Lower leg skin (tissue), 4 donors: ENCODE results near the gene TM2D1. TPM values are rescaled to one million over a fixed set of nuclear protein-coding genes. Genes with fewer than 3 reads are reported as not detected.
A peak's percentile ranks its signal among the peaks of the same experiment; 100 is the strongest.

Source experiments
- DNase-seq, 2 donors: peaks; one replicate each; pipeline ENCODE4 v3.0.0-alpha.2; 2019; ENCODE audit warnings: low spot score in 2 of 2
- H3K4me3 ChIP-seq: fragments of 200-600 bp; sonication (generic); 2 replicates; pipeline ENCODE4 v1.5.1; 2017; ENCODE audit warnings: mild to moderate bottlenecking, low read depth; ENCODE audit not compliant: poor library complexity, severe bottlenecking
- CTCF ChIP-seq, 3 donors: fragments of 450-650 bp; IDR thresholded peaks; one replicate each; pipeline ENCODE4 v1.5.1; 2016; ENCODE audit warnings: antibody characterized with exemption in 3 of 3, mild to moderate bottlenecking in 3 of 3, moderate library complexity in 2 of 3
- POLR2A ChIP-seq, 2 donors: fragments of 450-650 bp; IDR thresholded peaks; one replicate each; pipeline ENCODE4 v1.6.1; 2016 to 2017; ENCODE audit warnings: antibody characterized with exemption in 2 of 2, mild to moderate bottlenecking in 1 of 2, moderate library complexity in 1 of 2
- WGBS, 2 donors: methylation state at CpG; one replicate each; pipeline ENCODE4 v1.1.5; 2018; 5-methylcytosine and 5-hydroxymethylcytosine counted together
- intact Hi-C: fragments of 100-400 bp; cut with DNase I; formaldehyde crosslinking; loops from one replicate; pipeline ENCODE4 v1.15.0; 2023; ENCODE audit warnings: low total_unique reads
- total RNA-seq, 4 donors: library from RNA; depleted of rRNA; stranded (reverse); fragments of >200 nt; gene quantifications; one replicate each; pipeline ENCODE4 v1.1.0, GENCODE V29; 2016

The TM2D1 gene
- total RNA-seq, 4 donors from 2014 or later = 44.7 to 55.5 (median 50.0) TPM

- no peak overlapping the region for H3K4me3 ChIP-seq
- 92 to 93% methylated on average over 1 of the region's 1 CpG for WGBS, 2 donors
- TF ChIP-seq CTCF (IDR thresholded peaks at IDR 0.05) = no peak
- no peak for TF ChIP-seq POLR2A (IDR thresholded peaks at IDR 0.05)
- DNase-seq = no peak
- intact Hi-C loops = no loop called here
Measured at GRCh38 chr1:61753998-61754508, 29.1 kb upstream of the TM2D1 start.

GRCh38 chr1:61752921-61753389 is 28.0 kb upstream of the TM2D1 start:
- H3K4me3 ChIP-seq = no peak overlapping the region
- 58 to 59% methylated on average over 1 of the region's 1 CpG for whole genome bisulfite sequencing, 2 donors
- DNase-seq = no peak
- intact Hi-C loops = no loop called here
- TF ChIP-seq POLR2A (IDR thresholded peaks at IDR 0.05) (no peak), CTCF (IDR thresholded peaks at IDR 0.05) (no peak)

- TF ChIP-seq POLR2A (IDR thresholded peaks at IDR 0.05) (no peak), CTCF (IDR thresholded peaks at IDR 0.05) (no peak)
- DNase-seq = peak in 1 of 2 donors; percentile 3
- intact Hi-C loops = no loop called here
- WGBS, 2 donors = 89 to 95% methylated on average over 2 of the region's 2 CpGs
- no peak overlapping the region for H3K4me3 ChIP-seq
Measured at GRCh38 chr1:61749574-61749973, 24.6 kb upstream of the TM2D1 start.

GRCh38 chr1:61748566-61748965 is 23.6 kb upstream of the TM2D1 start:
- WGBS, 2 donors = 87 to 97% methylated on average over 4 of the region's 4 CpGs
- intact Hi-C loops = no loop called here
- TF ChIP-seq POLR2A (IDR thresholded peaks at IDR 0.05) = no peak
- no peak for TF ChIP-seq CTCF (IDR thresholded peaks at IDR 0.05)
- DNase-seq = peak in 1 of 2 donors; percentile 7
- no peak overlapping the region for H3K4me3 ChIP-seq

- no peak overlapping the region for H3K4me3 ChIP-seq
- intact Hi-C loops = no loop called here
- 0 to 69% methylated on average over 1 of the region's 1 CpG for WGBS, 2 donors
- TF ChIP-seq POLR2A (IDR thresholded peaks at IDR 0.05) (no peak), CTCF (IDR thresholded peaks at IDR 0.05) (no peak)
- DNase-seq = no peak
Measured at GRCh38 chr1:61746813-61747212, 21.9 kb upstream of the TM2D1 start.
